HFF-Myc (cell line): ENCODE measurements around the gene DDA1.

Source experiments
- DNase-seq: peaks from one replicate; pipeline ENCODE4 v3.0.0-alpha.2; 2011; ENCODE audit warnings: low read depth; ENCODE audit errors: extremely low read depth
- H3K4me3 ChIP-seq: replicated peaks from 2 replicates; pipeline ENCODE4 v1.5.1; 2011; ENCODE audit warnings: low read depth, mild to moderate bottlenecking, control low read depth, low read length
- TF ChIP-seq, protein P1 (sequence below): IDR thresholded peaks from 2 replicates; pipeline ENCODE4 v1.5.1; 2012; ENCODE audit warnings: mild to moderate bottlenecking, low read depth, low read length, control low read depth; ENCODE audit errors: missing control alignments

The DDA1 gene

DNA sequence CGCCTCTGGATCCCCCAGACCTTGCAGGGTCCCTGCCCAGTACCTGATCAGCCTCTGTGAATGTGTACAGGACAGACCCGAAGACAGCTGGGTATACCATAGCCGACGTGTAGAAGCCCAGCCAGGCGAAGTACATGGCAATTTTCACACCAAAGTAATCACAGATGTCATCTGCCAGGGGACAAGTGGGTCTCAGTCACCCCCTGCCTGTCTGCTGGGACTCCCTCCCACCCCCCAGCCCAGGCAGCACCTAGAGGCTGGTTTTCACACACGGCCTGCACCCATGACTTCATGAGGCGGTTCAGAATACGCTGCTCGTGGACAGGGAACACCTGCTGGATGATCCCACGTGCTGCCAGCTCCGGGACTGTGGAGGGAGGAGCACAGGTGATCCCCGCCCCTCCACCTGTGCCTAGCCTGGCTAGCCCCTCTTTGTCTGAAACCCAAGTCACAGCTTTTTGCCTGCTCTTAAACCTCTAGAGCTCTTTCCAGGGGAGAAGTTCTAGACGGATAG lies 21.7 kb downstream of the DDA1 start:
- TF ChIP-seq, protein P1, sequence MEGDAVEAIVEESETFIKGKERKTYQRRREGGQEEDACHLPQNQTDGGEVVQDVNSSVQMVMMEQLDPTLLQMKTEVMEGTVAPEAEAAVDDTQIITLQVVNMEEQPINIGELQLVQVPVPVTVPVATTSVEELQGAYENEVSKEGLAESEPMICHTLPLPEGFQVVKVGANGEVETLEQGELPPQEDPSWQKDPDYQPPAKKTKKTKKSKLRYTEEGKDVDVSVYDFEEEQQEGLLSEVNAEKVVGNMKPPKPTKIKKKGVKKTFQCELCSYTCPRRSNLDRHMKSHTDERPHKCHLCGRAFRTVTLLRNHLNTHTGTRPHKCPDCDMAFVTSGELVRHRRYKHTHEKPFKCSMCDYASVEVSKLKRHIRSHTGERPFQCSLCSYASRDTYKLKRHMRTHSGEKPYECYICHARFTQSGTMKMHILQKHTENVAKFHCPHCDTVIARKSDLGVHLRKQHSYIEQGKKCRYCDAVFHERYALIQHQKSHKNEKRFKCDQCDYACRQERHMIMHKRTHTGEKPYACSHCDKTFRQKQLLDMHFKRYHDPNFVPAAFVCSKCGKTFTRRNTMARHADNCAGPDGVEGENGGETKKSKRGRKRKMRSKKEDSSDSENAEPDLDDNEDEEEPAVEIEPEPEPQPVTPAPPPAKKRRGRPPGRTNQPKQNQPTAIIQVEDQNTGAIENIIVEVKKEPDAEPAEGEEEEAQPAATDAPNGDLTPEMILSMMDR, result no peak
- no peak for DNase-seq
- H3K4me3 ChIP-seq, result no peak overlapping the region

GRCh38 chr19:17332360-17332676 lies 23.0 kb downstream of the DDA1 start:
- H3K4me3 ChIP-seq, result no peak overlapping the region
- TF ChIP-seq, protein P1, result no peak
- DNase-seq, result no peak

DNA sequence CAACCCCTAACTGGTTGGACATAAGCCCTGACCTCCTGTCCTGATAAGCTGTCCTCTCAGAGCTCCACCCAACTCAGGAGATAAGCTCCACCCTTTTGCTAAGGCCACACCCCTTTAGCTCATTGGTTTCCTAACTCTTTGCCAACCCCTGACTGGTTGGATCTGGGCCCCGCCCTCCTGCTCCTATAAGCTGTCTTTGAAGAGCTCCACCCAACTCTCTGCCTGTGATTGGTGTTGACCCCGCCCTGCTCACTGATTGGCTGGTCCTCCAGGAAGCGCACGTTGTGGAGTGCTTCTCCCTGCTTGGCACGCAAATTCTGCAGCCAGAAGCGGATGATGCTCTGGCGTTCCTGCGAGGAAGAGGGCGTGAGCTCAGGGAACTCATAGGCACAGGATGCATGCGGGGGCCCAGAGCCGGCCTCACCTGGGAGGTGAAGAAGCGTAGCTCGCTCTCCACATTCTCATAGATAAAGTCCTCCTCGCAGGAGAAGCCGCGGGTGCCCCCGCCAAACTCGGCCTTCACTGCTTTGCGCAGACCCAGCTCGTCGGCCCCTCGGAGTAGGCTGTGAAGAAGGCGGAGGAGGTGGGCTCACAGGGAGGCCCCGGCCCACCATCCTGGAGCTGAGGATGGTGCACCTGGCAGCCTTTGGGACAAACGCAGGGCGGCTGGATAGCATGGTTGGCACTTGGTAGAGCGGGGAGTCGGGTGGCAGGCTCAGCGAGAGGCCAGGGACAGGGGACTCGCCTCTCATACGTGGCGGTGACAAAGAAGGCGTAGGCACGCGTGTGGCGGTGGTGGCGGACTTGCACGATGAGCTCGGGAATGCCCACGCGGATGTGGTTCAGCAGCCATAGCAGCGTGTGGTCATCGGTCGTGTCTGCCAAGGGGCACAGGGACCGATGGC lies 23.6 kb downstream of the DDA1 start:
- no peak overlapping the region for H3K4me3 ChIP-seq
- peak; percentile 20 for DNase-seq
- TF ChIP-seq, protein P1, result no peak

DNA sequence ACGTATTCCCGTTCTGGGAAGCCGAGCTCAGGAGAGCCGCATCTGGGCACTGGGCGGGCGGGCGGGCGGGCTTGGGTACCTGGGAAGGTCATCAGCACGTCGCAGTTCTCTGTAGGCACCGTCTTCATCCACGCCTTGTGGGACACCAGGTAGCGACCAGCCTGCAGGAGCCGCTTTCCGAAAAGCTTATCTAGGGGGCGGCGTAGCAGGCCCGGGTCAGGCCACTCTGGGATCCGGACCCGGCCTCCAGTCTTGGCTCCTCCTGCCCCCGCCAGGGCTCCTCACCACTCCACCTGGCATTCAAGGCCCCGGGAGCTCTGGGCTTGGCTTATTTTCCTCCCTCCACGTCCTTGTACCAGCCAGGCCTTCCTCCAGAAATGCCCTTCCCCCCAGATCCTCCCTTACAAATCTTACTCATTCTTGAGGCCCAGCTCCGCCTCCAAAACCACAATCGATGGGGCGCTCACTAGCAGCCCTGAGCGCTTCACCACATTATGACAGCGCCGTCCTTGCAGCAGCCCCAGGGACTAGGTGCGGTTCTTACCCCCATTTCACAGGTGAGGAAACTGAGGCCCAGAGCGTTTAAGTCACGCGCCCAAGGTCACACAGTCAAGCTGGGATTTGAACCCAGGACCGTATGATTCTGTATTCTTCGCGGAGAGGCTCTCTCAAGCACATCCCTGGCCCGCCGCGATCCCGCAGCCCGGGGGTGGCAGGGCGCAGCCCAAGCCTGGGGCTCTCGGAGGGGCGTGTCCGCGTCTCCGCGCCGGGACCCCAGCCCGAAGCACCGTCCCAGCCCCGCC lies 24.4 kb downstream of the DDA1 start:
- DNase-seq, result peak; percentile 37
- peak overlapping the region; percentile 69 for H3K4me3 ChIP-seq
- TF ChIP-seq, protein P1, result no peak

GRCh38 chr19:17334414-17335409 lies 25.3 kb downstream of the DDA1 start, which contains the start of gene ANO8:
Gene ANO8 (minus strand): TSS chr19:17334855. CDS start chr19:17334670, 185 bp downstream.
- TF ChIP-seq, protein P1, result no peak
- peak; percentile 95 for DNase-seq
- H3K4me3 ChIP-seq, result peak within 1 kb of the TSS; percentile 69

DNA sequence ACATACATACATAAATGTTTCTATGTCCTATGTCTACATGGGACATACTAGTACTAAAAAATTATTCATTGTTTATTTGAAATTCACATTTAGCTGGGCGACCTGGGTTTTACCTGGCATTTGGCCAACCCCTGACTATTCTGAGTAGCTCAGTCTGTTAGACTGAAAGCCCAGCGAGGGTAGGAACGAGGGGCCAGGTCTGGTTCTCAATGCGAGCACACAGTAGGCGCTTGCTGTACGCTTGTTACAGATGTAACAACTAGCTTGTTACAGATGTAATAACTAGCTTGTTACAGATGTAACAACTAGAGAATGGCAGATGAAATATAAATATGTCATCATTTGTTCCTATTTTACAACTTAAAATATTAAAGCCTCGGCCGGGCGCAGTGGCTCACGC lies 26.2 kb downstream of the DDA1 start:
- no peak for DNase-seq
- no peak overlapping the region for H3K4me3 ChIP-seq
- TF ChIP-seq, protein P1, result no peak
